Prostate gland (tissue), 1 donor: ENCODE results near the gene TM9SF4.

Experiments
- POLR2A ChIP-seq: fragments of 450-650 bp; IDR thresholded peaks from one replicate; pipeline ENCODE4 v1.6.1; 2016; ENCODE audit warnings: antibody characterized with exemption, mild to moderate bottlenecking
- POLR2AphosphoS5 ChIP-seq: sonication (generic); formaldehyde crosslinking; IDR thresholded peaks from one replicate; pipeline ENCODE4 v1.6.1; 2017; ENCODE audit warnings: antibody characterized with exemption

DNA sequence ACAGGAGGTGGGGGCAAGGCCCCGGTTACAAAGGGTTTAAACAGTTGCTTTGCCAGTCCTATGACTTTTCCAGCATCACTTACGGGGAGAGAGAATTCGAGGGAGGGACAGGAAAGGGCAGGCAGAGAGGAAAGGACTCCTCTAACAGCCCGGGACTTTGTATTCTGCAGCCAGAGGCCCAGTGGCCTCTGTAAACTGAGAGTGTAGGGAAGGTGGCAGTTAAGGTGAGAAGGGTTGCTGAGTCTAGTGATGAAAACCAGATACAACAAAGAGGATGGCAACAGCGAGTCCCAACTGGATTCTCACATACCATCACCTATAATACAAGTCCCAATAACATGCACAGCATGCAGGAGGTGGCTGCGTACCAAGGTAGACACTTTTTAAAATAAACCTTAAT is 84.5 kb downstream of the TM9SF4 start:
- no peak for TF ChIP-seq POLR2A
- TF ChIP-seq POLR2AphosphoS5 = no peak
